Esophagus muscularis mucosa (tissue), 4 donors: ENCODE results near the gene C4orf50.

Experiments
- CTCF ChIP-seq, 3 experiments: fragments of 200-600 bp in 2 of 3; fragments of 450-650 bp in 1 of 3; sonication (generic) in 2 of 3; IDR thresholded peaks; one replicate each; pipeline ENCODE4 v1.5.1; 2017 to 2019; ENCODE audit warnings: antibody characterized with exemption in 3 of 3, mild to moderate bottlenecking in 2 of 3, moderate library complexity in 1 of 3
- EP300 ChIP-seq: sonication (generic); formaldehyde crosslinking; IDR thresholded peaks from one replicate; pipeline ENCODE4 v1.6.1; 2017; ENCODE audit warnings: antibody characterized with exemption
- POLR2AphosphoS5 ChIP-seq, 2 donors: sonication (generic); formaldehyde crosslinking; IDR thresholded peaks; one replicate each; pipeline ENCODE4 v1.6.1; 2017; ENCODE audit warnings: antibody characterized with exemption in 2 of 2

DNA sequence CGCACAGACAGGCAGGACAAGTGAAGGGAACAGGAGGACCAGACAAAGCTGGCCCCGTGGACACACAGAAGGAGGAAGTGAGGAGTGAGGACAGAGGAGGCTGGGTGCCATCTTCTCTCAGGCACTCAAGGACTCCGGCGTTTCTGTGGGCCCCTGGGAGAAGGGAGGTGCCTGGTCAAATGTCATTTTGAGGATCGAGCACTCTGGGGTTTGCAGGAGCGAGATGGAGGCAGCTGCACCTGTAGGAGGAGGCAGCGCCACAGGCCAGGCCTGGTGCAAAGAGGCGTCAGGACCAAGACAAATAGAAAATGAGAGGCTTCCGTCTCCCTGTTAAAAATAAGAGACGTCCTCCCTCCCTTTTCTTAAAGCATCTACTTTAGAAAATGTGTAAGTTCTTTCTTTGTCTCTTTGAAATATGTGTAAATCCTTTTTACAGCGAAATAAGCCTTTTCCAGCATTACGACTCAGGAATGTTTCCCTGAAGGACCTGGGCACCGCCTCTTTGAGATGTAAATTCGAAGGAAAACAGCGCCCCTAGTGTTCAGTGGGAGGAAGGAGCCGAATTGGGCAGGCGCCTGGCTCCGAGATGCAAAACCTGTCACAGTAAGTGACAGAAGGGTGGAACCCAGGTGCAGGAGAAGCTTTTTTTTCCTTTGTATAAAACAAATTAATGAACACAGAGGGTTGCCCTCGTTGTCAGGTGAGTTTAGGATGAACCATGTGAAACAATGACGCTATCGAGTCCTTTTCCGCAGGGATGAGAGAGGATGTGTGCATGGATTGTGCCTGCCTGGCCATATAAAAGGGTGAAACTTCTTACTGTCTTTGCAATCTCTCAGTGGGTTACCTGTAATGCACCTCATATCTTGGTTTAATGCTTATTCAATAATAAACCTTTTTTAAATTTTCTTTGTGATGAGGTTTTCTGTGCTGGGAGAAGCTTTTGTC lies 1.4 kb upstream of the C4orf50 start:
- TF ChIP-seq CTCF (IDR thresholded peaks at IDR 0.05) (peak; percentile 53 to 81 (median 74)), POLR2AphosphoS5 (IDR thresholded peaks at IDR 0.05) (no peak), EP300 (no peak)
